ENCODE data around the gene ALKBH4.
A peak's percentile ranks its signal among the peaks of the same experiment; 100 is the strongest.
"Not testable (repeated sequence)": the region's sequence is repeated elsewhere in the genome, so short reads cannot be mapped to it uniquely, and the experiment has no call there.

The ALKBH4 gene

GRCh38 chr7:102460467-102460866 is 4.2 kb downstream of the ALKBH4 start:
- DNase-seq, result no peak
- in situ Hi-C loops (cut with HindIII; ENCODE audit: low pct_ligation_motif_present, low pct_unique_long_range_greater_than_20kb, low sequenced_read_pairs), result no loop called here

DNA sequence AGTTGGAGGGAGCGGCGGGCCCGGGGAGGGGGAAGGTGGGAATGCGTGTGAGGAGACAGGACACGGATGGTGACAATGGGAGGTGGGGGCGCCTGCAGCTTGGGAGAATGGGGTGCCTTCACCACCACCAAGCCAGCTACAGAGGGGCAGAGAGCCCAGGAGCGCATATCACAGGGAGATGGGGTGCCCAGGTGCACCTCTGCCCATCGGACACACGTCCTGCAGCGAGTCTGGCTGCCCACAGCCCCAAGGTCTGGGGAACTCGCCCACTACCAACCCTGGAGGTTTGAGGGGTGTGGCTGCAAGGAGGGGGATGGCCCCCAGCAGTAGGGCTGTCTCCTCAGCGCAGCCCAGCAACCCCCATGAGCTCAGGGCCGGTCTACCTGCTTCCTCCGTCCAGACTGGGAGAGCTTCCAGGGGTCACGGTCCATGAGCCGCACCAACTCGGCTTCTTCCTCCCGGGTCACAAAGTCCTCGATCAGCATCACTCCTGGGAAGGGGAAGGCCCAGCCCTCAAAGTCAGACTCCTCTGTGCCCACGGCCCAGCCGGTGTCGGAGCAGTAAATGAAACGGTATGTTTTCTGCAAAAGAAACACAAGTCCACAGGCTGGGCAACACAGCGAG is 5.3 kb downstream of the ALKBH4 start:
- in situ Hi-C loops (cut with HindIII; ENCODE audit: low pct_ligation_motif_present, low pct_unique_long_range_greater_than_20kb, low sequenced_read_pairs), result no loop called here
- no peak for DNase-seq

- in situ Hi-C loops (cut with HindIII; ENCODE audit: low pct_ligation_motif_present, low pct_unique_long_range_greater_than_20kb, low sequenced_read_pairs), result no loop called here
- no peak for DNase-seq
Measured at GRCh38 chr7:102457352-102457924, 7.2 kb downstream of the ALKBH4 start.

DNA sequence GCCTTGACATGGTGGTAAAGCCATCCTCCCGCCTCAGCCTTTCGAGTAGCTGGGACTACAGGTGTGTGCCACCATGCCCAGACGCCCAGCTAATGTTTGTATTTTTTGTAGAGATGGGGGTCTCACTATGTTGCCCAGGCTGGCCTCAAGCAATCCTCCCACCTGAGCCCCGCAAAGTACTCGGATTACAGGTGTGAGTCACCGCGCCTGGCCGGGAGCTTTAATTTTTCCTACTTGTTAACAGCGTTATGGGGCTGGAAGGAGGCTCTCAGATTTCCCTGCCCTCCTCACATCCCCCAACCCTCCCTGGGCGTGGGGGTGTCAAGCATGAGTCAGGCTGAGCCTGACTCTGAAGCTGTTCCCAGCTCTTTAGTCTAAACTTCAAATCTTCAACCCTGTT is 8.3 kb downstream of the ALKBH4 start:
- in situ Hi-C loops (cut with HindIII; ENCODE audit: low pct_ligation_motif_present, low pct_unique_long_range_greater_than_20kb, low sequenced_read_pairs), result no loop called here
- DNase-seq, result no peak

GRCh38 chr7:102455596-102455995 is 9.1 kb downstream of the ALKBH4 start:
- in situ Hi-C loops (cut with HindIII; ENCODE audit: low pct_ligation_motif_present, low pct_unique_long_range_greater_than_20kb, low sequenced_read_pairs), result no loop called here
- no peak for DNase-seq

- DNase-seq; in situ Hi-C loops (cut with HindIII; ENCODE audit: low pct_ligation_motif_present, low pct_unique_long_range_greater_than_20kb, low sequenced_read_pairs): not testable (repeated sequence)
Measured at GRCh38 chr7:102454932-102455331, 9.7 kb downstream of the ALKBH4 start.

DNA sequence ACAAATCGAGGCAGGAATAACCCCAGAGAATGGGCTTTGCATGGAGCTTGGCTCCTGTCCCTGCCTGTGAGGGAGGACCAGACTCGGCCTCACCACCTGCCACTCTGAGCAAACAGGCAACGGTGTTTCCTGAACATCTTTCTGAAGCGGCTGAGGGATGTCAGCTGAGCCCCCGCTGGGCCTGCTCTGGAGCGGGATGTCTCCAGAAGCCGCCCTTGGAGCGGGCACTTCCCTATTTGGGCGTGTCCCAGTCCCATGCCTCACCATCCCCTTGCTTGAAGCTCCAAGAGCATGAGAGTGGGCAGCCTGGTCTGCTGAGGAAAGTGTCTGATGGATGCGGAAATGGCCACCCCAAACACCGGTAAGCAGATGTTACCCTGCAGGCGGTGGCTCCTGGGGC is 10.2 kb downstream of the ALKBH4 start:
- DNase-seq, result no peak
- in situ Hi-C loops (cut with HindIII; ENCODE audit: low pct_ligation_motif_present, low pct_unique_long_range_greater_than_20kb, low sequenced_read_pairs), result no loop called here

DNA sequence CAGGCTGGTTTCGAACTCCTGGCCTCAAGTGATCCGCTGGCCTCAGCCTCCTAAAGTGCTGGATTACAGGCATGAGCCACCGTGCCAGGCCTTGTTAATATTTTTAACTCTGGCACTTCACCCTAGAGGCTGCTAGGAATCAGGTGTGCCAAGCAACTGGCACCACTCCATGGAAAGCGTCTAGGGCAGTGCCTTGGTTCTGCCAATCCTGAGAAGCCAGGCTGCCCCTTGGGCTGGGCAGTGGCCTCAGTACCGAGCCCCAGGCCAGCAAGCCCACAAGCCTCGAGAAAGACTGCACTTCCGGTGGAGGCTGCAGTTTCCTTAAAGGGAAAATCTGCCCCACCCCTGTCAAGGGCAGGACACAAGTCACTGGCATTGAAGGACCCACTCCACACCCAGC is 11.3 kb downstream of the ALKBH4 start:
- in situ Hi-C loops (cut with HindIII; ENCODE audit: low pct_ligation_motif_present, low pct_unique_long_range_greater_than_20kb, low sequenced_read_pairs), result no loop called here
- no peak for DNase-seq

DNA sequence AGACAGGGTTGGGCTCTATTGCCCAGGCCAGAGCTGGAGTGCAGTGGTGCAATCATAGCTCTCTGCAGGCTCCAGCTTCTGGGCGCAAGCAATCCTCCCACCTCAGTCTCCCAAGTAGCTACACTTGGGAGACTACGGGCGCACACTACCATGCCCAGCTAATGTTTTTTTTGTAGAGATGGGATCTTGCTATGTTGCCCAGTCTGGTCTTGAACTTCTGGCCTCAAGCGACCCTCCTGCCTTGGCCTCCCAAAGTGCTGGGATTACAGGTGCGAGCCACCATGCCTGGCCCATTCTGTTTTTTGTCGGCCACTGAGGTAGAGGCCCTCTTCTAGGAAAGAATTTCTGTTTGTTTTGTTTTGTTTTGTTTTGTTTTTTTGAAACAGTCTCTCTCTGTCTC is 12.2 kb downstream of the ALKBH4 start:
- in situ Hi-C loops (cut with HindIII; ENCODE audit: low pct_ligation_motif_present, low pct_unique_long_range_greater_than_20kb, low sequenced_read_pairs), result no loop called here

DNA sequence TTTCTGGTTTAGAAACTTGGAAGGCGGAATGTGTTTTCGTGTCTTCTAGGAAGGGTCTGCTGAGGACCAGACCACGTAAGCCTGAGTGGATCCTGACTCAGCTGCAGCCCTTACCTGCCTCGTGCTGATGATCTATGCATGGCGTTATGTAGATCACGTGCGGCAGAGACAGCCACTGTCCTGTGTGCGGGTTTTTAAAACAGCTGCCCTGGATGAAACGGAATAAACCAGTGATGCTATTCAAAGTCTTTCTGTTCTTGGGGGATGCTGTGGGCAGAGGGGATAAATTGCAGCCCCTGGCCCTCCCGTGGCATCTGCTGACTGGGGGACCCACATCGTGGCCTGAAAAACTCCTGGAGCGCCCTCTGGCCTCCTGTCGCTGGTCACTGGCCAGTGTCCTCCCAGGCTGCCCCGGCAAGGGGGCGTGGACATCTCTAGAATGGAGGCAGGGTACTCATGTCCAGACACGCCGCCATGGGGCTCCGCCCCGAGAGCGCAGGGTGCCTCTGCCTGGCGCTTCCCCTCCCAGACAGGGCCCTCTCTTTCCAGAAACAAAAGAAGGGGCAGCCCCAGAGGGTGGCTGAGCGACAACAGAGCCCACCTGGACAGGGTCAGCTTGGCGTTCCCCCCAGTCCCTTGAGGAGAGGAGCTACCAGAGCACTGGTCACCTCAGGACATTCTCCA is 13.2 kb downstream of the ALKBH4 start:
- in situ Hi-C loops (cut with HindIII; ENCODE audit: low pct_ligation_motif_present, low pct_unique_long_range_greater_than_20kb, low sequenced_read_pairs), result no loop called here
- DNase-seq, result no peak

More for the DNA sequence above, 12.2 kb downstream of the ALKBH4 start:
- no peak for DNase-seq

DNA sequence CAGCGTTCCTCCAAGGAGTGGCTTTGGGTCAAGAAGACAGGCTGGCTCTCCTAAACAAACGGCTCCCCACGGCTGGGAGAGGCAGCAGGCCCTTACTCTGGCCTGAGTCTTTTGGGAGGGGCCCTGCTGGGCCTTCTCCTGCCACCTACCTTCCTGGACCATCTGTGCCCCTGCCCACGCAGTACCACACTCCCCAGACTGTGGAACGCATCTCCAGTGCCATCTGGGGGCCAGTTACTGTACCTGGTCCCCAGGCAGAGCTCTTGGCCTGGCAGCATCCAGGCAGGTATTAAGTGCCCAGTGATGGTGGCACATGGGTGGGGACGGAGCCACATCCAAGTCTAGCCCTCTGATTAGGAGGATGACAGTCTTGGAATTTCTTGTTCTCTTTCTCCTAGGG is 14.4 kb downstream of the ALKBH4 start:
- in situ Hi-C loops (cut with HindIII; ENCODE audit: low pct_ligation_motif_present, low pct_unique_long_range_greater_than_20kb, low sequenced_read_pairs), result no loop called here

DNA sequence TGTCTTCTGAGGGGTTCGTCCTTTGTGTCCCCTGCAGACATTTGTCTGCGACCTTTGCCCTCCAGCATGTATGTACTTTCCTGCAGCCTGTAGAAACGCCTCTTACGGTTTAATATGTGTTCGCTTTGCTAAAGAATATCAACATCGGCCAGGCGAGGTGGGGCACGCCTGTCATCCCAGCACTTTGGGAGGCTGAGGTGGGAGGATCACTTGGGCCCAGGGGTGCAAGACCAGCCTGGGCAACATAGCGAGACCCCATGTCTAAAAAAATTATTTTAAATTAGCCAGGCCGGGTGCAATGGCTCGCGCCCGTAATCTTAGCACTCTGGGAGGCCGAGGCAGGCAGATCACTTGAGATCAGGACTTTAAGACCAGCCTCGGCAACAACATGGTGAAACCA is 15.5 kb downstream of the ALKBH4 start:
- in situ Hi-C loops (cut with HindIII; ENCODE audit: low pct_ligation_motif_present, low pct_unique_long_range_greater_than_20kb, low sequenced_read_pairs), result no loop called here
- DNase-seq, result no peak

More for the DNA sequence above, 14.4 kb downstream of the ALKBH4 start:
- DNase-seq, result peak; percentile 38

DNA sequence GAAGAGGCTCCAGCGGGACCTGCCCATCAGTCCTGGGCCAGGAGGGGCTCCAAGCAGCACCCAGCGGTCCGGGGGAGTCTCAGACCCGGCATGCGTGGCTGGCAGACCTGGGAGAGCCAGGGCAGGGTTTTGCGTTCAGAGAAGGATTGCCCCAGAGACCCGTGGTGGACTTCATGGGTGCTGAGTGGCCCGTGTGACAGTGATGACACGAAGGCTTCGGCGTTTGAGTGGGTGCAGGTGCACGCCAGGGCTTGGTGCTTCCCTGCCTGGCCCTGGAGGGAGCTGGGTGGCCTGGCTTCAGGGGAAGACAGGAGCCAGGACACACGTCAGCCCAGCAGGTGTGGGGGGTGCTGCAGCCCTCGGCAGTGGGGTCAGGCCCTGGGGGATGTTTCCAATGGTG is 17.4 kb downstream of the ALKBH4 start:
- DNase-seq, result no peak
- in situ Hi-C loops (cut with HindIII; ENCODE audit: low pct_ligation_motif_present, low pct_unique_long_range_greater_than_20kb, low sequenced_read_pairs), result no loop called here

DNA sequence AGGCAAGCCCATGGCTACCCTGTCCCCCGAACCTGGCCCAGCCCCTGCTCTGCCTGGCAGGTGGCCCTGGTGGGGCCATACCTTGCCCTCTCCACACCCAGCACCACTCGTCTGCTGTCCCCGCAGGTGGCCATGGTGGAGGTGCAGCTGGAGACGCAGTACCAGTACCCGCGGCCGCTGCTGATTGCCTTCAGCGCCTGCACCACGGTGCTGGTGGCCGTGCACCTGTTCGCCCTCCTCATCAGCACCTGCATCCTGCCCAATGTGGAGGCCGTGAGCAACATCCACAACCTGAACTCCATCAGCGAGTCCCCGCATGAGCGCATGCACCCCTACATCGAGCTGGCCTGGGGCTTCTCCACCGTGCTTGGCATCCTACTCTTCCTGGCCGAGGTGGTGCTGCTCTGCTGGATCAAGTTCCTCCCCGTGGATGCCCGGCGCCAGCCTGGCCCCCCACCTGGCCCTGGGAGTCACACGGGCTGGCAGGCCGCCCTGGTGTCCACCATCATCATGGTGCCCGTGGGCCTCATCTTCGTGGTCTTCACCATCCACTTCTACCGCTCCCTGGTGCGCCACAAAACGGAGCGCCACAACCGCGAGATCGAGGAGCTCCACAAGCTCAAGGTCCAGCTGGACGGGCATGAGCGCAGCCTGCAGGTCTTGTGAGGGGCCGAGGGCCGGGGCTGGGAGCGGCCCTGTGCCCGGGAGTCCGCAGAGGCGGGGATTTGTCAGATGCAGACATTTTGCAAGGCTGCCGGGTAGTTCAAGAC is 18.1 kb downstream of the ALKBH4 start:
- no peak for DNase-seq
- in situ Hi-C loops (cut with HindIII; ENCODE audit: low pct_ligation_motif_present, low pct_unique_long_range_greater_than_20kb, low sequenced_read_pairs), result no loop called here

DNA sequence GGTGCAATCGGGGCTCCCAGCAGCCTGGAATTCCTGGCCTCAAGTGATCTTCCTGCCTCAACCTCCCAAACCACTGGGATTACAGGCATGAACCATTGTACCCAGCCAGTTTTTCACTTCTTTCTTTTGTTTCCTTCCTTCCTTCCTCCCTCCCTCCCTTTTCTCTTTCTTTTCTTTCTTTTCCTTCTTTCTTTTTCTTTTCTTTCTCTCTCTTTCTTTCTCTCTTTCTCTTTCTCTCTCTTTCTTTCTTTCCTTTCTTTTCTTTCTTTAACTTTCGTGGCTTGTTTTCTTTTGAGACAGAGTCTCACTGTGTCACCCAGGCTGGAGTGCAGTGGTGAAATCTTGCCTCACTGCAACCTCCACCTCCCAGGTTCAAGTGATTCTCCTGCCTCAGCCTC is 19.0 kb downstream of the ALKBH4 start:
- no peak for DNase-seq
- in situ Hi-C loops (cut with HindIII; ENCODE audit: low pct_ligation_motif_present, low pct_unique_long_range_greater_than_20kb, low sequenced_read_pairs), result no loop called here

DNA sequence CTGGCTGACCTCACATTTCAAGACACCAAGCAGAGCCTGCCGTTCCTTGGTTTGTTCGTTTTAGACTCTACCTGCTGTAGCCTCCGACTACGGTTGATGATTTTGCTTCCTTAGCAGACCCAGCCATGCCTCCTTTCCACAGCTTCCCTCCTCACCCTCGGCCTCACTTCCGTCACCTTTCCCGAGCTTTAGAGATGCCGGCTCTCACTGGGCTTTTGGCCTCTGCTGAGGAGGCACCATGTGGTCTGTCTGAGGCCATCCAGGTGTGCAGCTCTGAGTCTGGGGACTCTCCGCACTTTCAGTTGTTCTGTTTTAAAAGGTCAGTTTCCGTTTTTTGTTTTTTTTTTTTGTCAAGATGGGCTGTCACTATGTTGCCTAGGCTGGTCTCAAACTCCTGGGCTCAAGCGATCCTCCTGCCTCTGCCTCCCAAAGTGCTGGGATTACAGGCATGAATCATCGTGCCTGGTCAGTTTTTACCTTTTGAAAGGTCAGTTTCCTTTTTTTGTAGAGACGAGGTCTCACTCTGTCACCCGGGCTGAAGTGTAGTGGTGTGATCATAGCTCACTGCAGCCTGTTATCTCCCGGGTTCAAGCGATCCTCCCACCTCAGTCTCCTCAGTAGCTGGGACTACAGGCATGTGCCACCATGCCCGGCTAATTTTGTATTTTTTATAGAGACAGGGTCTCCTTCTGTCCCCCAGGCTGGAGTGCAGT is 19.5 kb downstream of the ALKBH4 start:
- in situ Hi-C loops (cut with HindIII; ENCODE audit: low pct_ligation_motif_present, low pct_unique_long_range_greater_than_20kb, low sequenced_read_pairs), result no loop called here
- DNase-seq, result no peak

- in situ Hi-C loops (cut with HindIII; ENCODE audit: low pct_ligation_motif_present, low pct_unique_long_range_greater_than_20kb, low sequenced_read_pairs), result no loop called here
- DNase-seq, result peak; percentile 89
Measured at GRCh38 chr7:102439963-102440795, 24.5 kb downstream of the ALKBH4 start.

DNA sequence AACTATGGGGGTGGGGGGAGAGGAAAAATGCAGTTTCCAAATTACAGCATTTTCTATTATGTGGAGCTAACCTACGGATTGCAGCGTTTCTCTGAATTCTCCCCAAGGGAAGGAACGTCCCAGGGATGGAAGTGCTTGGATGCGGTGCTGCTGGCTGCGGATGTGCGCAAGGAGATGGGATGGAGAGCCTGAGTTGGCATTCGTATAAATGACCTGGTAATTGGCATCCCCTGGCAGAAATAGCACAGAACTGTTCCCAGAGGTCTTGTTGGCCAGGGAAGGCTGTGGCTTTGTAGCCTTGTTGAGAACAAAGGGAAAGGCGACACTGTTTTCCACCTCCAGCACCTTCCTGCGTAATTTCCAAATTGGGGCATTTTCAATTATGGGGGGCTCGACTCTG is 28.5 kb downstream of the ALKBH4 start:
- in situ Hi-C loops (cut with HindIII; ENCODE audit: low pct_ligation_motif_present, low pct_unique_long_range_greater_than_20kb, low sequenced_read_pairs), result no loop called here
- DNase-seq, result no peak

All from ACHN (cell line).